ENCODE data around the gene PCDHGB6. TPM values are rescaled to one million over a fixed set of nuclear protein-coding genes. Genes with fewer than 3 reads are reported as not detected.
A peak's percentile ranks its signal among the peaks of the same experiment; 100 is the strongest.
"Not testable (repeated sequence)": the region's sequence is repeated elsewhere in the genome, so short reads cannot be mapped to it uniquely, and the experiment has no call there.

PCDHGB6 gene
- 5.5 and 6.0 TPM in 2 replicates for total RNA-seq (2021)
- long read RNA-seq, partial matches to known transcripts = 0 of 4 reads
- long read RNA-seq, other reads (novel, unspliced or antisense) = 4 of 4 reads

GRCh38 chr5:141407790-141408505, at the start of gene PCDHGB6:
Gene PCDHGB6, plus strand, starts transcription at chr5:141408021. Its CDS starts 182 bp downstream, at chr5:141408203.
- not testable (repeated sequence) for H4K8ac ChIP-seq (replicated peaks; ENCODE audit: insufficient read length, low read depth, low read length); H3K79me2 ChIP-seq (ENCODE audit: insufficient read depth, low read length); H2BK12ac ChIP-seq (ENCODE audit: insufficient read length, low read depth, low read length); H2BK15ac ChIP-seq (ENCODE audit: low read depth, low read length); H3K18ac ChIP-seq (ENCODE audit: insufficient read length, low read depth, low read length); H3K79me1 ChIP-seq (ENCODE audit: insufficient read depth, low read depth, low read length, poor library complexity, severe bottlenecking); H2AK5ac ChIP-seq (ENCODE audit: insufficient read length, low read length); H4K91ac ChIP-seq (ENCODE audit: insufficient read length, low read depth, low read length); H3K23ac ChIP-seq (ENCODE audit: insufficient read length, low read depth, low read length); H3K56ac ChIP-seq (ENCODE audit: insufficient read length, low read depth, low read length); H3K4me1 ChIP-seq (ENCODE audit: insufficient read depth, low read length); H3K4me1 Mint-ChIP-seq; H3K14ac ChIP-seq (ENCODE audit: insufficient read depth, low read length); H3T11ph ChIP-seq (ENCODE audit: low read length); H3K4ac ChIP-seq (ENCODE audit: low read depth, low read length); H2BK5ac ChIP-seq (ENCODE audit: insufficient read length, low read length); H4K5ac ChIP-seq (ENCODE audit: insufficient read length, low read depth, low read length); H4K20me1 ChIP-seq (ENCODE audit: control insufficient read depth, insufficient read depth, insufficient read length); H3K27ac ChIP-seq (ENCODE audit: insufficient read length, low read depth, low read length); H2AFZ ChIP-seq (ENCODE audit: low read length); H3K27me3 ChIP-seq (ENCODE audit: insufficient read depth, low read length); H3K23me2 ChIP-seq (ENCODE audit: insufficient read length, low read depth, low read length, poor library complexity, severe bottlenecking); H2BK20ac ChIP-seq (ENCODE audit: low read depth, low read length, poor library complexity, severe bottlenecking); H2BK120ac ChIP-seq (ENCODE audit: low read depth, low read length, poor library complexity, severe bottlenecking)
- Mint-ChIP-seq H3K9me3 (peaks cover 24 to 34% of the 10 kb centered on the region in 2 experiments), H3K27me3 (ENCODE audit: low read depth) (peaks cover 22% of the 10 kb centered on the region), H3K36me3 (ENCODE audit: insufficient read depth in 1 of 3, low read depth in 3 of 3) (peaks cover 11 to 28% (median 18%) of the 10 kb centered on the region in 3 experiments), H3K27ac (peak within 1 kb of the TSS in 2 of 3 experiments; percentile 58 to 96; a peak in 3 of 7 replicates), H3K4me3 (peak within 1 kb of the TSS; percentile 90 to 94)
- Histone ChIP-seq H3K9ac (ENCODE audit: extremely low read depth, insufficient read length, low read length) (peak within 1 kb of the TSS; percentile 54), H3K9me3 (ENCODE audit: control insufficient read depth, low read depth, low read length) (peaks cover 15% of the 10 kb centered on the region), H3K4me2 (ENCODE audit: insufficient read depth, insufficient read length, low read length) (peak within 1 kb of the TSS; percentile 88)
- TF ChIP-seq, protein P1, sequence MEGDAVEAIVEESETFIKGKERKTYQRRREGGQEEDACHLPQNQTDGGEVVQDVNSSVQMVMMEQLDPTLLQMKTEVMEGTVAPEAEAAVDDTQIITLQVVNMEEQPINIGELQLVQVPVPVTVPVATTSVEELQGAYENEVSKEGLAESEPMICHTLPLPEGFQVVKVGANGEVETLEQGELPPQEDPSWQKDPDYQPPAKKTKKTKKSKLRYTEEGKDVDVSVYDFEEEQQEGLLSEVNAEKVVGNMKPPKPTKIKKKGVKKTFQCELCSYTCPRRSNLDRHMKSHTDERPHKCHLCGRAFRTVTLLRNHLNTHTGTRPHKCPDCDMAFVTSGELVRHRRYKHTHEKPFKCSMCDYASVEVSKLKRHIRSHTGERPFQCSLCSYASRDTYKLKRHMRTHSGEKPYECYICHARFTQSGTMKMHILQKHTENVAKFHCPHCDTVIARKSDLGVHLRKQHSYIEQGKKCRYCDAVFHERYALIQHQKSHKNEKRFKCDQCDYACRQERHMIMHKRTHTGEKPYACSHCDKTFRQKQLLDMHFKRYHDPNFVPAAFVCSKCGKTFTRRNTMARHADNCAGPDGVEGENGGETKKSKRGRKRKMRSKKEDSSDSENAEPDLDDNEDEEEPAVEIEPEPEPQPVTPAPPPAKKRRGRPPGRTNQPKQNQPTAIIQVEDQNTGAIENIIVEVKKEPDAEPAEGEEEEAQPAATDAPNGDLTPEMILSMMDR (conservative IDR thresholded peaks at IDR 0.05) = peak; percentile 88
- WGBS (ENCODE audit: extremely low coverage, insufficient read length, low lambda C conversion rate) = no CpG with 5 or more reads among the region's 51 CpGs
- DNase-seq = peak; percentile 80
